ENCODE measurements around the gene MS4A5.

DNA sequence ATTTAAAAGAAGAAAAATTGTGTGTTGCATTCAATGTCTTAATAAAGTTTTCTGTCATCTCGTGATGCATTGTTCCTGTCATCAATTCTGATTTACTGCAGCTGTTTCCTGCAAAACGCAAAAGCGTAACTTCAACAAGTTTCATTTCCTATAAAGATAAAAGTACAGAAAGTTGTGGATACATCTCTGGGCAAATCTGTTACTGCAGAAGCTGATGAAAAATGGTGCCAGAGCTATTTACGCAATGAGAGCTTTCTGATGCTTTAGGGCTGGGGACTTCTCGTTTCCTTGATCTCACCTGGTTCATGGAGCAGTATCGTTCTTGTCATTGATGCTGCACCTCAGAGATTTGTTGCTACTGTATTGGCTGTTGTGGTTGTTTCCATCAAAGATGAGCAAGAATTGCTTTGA is 47.7 kb downstream of the MS4A5 start:
- TF ChIP-seq RAD21 (conservative IDR thresholded peaks at IDR 0.05) (no peak), TAF1 (IDR thresholded peaks at IDR 0.05; ENCODE audit: low read depth) (no peak)
